ENCODE data around the gene EFCC1. TPM values are rescaled to one million over a fixed set of nuclear protein-coding genes. Genes with fewer than 3 reads are reported as not detected.

EFCC1 gene
- total RNA-seq, 1 donor from 2014 or later: 15.9 TPM

GRCh38 chr3:129016356-129016719 is 15.2 kb downstream of the EFCC1 start:
- peaks cover 32% of the 10 kb centered on the region for H3K36me3 Mint-ChIP-seq (ENCODE audit: low read depth, unreplicated experiment)
- peak overlapping the region; percentile 100 for H3K27ac Mint-ChIP-seq (ENCODE audit: unreplicated experiment)
- H3K9me3 Mint-ChIP-seq (ENCODE audit: unreplicated experiment): no peaks in the 10 kb centered on the region
- H3K4me1 Mint-ChIP-seq (ENCODE audit: unreplicated experiment): peaks cover 61% of the 10 kb centered on the region
- H3K4me3 Mint-ChIP-seq (ENCODE audit: unreplicated experiment): no peak overlapping the region
- no peak for TF ChIP-seq CTCF (IDR thresholded peaks at IDR 0.05; ENCODE audit: unreplicated experiment)
- DNase-seq (ENCODE audit: low spot score): no peak
- H3K27me3 Mint-ChIP-seq (ENCODE audit: unreplicated experiment): peaks cover 6% of the 10 kb centered on the region

GRCh38 chr3:129016720-129017483 is 15.8 kb downstream of the EFCC1 start:
- no peak overlapping the region for H3K4me3 Mint-ChIP-seq (ENCODE audit: unreplicated experiment)
- no peaks in the 10 kb centered on the region for H3K9me3 Mint-ChIP-seq (ENCODE audit: unreplicated experiment)
- peaks cover 64% of the 10 kb centered on the region for H3K4me1 Mint-ChIP-seq (ENCODE audit: unreplicated experiment)
- peaks cover 36% of the 10 kb centered on the region for H3K36me3 Mint-ChIP-seq (ENCODE audit: low read depth, unreplicated experiment)
- DNase-seq (ENCODE audit: low spot score): no peak
- H3K27me3 Mint-ChIP-seq (ENCODE audit: unreplicated experiment): peaks cover 6% of the 10 kb centered on the region
- peak overlapping the region; percentile 100 for H3K27ac Mint-ChIP-seq (ENCODE audit: unreplicated experiment)
- TF ChIP-seq CTCF (IDR thresholded peaks at IDR 0.05; ENCODE audit: unreplicated experiment): no peak

GRCh38 chr3:129017484-129017899 is 16.4 kb downstream of the EFCC1 start:
- Mint-ChIP-seq H3K27ac (ENCODE audit: unreplicated experiment) (peak overlapping the region; percentile 100), H3K4me3 (ENCODE audit: unreplicated experiment) (peak overlapping the region; percentile 58), H3K36me3 (ENCODE audit: low read depth, unreplicated experiment) (peaks cover 38% of the 10 kb centered on the region), H3K27me3 (ENCODE audit: unreplicated experiment) (peaks cover 6% of the 10 kb centered on the region), H3K4me1 (ENCODE audit: unreplicated experiment) (peaks cover 65% of the 10 kb centered on the region), H3K9me3 (ENCODE audit: unreplicated experiment) (no peaks in the 10 kb centered on the region)
- no peak for TF ChIP-seq CTCF (IDR thresholded peaks at IDR 0.05; ENCODE audit: unreplicated experiment)
- DNase-seq (ENCODE audit: low spot score): no peak

GRCh38 chr3:129018271-129018670 is 17.2 kb downstream of the EFCC1 start:
- DNase-seq (ENCODE audit: low spot score): no peak
- H3K9me3 Mint-ChIP-seq (ENCODE audit: unreplicated experiment): no peaks in the 10 kb centered on the region
- H3K4me3 Mint-ChIP-seq (ENCODE audit: unreplicated experiment): no peak overlapping the region
- H3K27ac Mint-ChIP-seq (ENCODE audit: unreplicated experiment): peak overlapping the region; percentile 100
- peaks cover 8% of the 10 kb centered on the region for H3K27me3 Mint-ChIP-seq (ENCODE audit: unreplicated experiment)
- TF ChIP-seq CTCF (IDR thresholded peaks at IDR 0.05; ENCODE audit: unreplicated experiment): no peak
- H3K36me3 Mint-ChIP-seq (ENCODE audit: low read depth, unreplicated experiment): peaks cover 34% of the 10 kb centered on the region
- H3K4me1 Mint-ChIP-seq (ENCODE audit: unreplicated experiment): peaks cover 60% of the 10 kb centered on the region

GRCh38 chr3:129018751-129019150 is 17.6 kb downstream of the EFCC1 start:
- H3K36me3 Mint-ChIP-seq (ENCODE audit: low read depth, unreplicated experiment): peaks cover 29% of the 10 kb centered on the region
- peak overlapping the region; percentile 74 for H3K27ac Mint-ChIP-seq (ENCODE audit: unreplicated experiment)
- no peaks in the 10 kb centered on the region for H3K9me3 Mint-ChIP-seq (ENCODE audit: unreplicated experiment)
- peaks cover 55% of the 10 kb centered on the region for H3K4me1 Mint-ChIP-seq (ENCODE audit: unreplicated experiment)
- H3K4me3 Mint-ChIP-seq (ENCODE audit: unreplicated experiment): no peak overlapping the region
- H3K27me3 Mint-ChIP-seq (ENCODE audit: unreplicated experiment): peaks cover 6% of the 10 kb centered on the region
- no peak for TF ChIP-seq CTCF (IDR thresholded peaks at IDR 0.05; ENCODE audit: unreplicated experiment)
- DNase-seq (ENCODE audit: low spot score): no peak
